Activated gamma-delta T cell treated with Interleukin-2 at 50 U/mL for 16 hours (primary cell): Measurements from ENCODE around the gene CDCA3.

Experiments used
- DNase-seq: peaks from one replicate; pipeline ENCODE4 v3.0.0-alpha.2; 2020

The CDCA3 gene

DNA sequence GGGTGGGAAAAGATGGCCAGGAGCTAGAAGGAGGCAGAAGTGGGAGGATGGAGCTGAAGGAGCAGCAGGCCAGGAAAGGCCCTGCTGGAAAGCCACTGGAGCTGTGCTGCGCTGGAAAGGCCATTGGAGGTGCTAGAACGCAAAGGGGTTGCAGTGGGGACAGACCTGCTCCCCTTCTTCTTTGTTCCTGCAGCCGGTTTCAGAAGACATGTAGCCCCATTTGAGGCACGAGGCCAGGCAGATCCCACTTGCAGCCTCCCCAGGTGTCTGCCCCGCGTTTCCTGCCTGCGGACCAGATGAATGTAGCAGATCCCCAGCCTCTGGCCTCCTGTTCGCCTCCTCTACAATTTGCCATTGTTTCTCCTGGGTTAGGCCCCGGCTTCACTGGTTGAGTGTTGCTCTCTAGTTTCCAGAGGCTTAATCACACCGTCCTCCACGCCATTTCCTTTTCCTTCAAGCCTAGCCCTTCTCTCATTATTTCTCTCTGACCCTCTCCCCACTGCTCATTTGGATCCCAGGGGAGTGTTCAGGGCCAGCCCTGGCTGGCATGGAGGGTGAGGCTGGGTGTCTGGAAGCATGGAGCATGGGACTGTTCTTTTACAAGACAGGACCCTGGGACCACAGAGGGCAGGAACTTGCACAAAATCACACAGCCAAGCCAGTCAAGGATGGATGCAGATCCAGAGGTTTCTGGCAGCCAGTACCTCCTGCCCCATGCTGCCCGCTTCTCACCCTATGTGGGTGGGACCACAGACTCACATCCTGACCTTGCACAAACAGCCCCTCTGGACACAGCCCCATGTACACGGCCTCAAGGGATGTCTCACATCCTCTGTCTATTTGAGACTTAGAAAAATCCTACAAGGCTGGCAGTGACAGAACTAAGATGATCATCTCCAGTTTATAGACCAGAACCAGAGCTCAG is 31.7 kb downstream of the CDCA3 start:
- DNase-seq: no peak

DNA sequence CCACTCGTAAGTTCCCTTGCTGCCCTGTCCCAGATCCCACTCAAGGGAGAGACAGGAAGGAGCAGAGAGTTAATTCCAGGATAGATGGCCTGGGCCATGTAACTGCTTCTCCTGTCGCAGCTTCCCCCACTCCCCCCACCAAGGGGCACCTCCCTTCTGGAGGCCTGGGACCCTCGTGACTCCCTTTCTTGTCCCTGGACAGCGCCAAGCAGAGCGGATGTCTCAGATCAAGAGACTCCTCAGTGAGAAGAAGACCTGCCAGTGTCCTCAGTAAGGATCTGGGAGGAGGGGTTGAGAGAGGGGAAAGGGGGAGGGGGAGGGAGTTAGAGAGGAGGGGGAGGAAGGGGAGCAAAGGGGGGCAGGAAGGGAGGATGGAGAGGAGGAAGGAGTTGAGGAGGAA is 32.4 kb downstream of the CDCA3 start:
- DNase-seq: no peak

DNA sequence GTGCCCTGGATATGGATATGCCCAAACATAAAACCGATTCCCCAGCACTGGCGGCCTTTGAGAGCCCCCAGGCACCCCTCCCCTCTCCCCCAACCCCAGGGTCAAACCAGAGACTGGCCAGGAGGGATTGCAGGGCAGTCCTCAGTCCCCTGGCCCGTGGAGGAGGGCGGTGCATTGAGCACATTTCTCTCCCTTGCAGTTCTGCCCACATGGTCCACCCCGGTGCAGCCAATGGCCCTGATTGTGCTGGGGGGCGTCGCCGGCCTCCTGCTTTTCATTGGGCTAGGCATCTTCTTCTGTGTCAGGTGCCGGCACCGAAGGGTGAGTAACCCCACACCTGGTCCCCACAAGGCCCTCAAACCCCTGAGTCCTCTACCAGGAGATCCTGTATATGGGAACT is 32.9 kb downstream of the CDCA3 start:
- no peak for DNase-seq

DNA sequence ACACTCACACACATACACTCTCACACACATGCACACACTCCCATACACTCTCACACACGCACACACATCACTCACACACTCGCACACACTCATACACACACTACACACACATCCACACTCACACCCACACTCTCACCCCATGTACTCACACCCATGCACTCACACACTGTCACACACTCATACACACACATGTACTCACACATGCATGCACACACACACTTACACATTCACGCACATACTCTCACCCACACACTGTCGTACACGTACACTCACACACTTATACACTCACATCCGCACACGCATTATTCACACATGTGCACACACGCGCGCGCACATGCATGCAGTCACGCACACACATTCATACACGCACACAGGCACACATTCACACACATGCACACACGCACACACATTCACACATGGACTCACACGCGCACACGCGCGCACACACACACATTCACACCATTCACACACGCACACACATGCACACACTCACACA is 33.4 kb downstream of the CDCA3 start:
- no peak for DNase-seq

DNA sequence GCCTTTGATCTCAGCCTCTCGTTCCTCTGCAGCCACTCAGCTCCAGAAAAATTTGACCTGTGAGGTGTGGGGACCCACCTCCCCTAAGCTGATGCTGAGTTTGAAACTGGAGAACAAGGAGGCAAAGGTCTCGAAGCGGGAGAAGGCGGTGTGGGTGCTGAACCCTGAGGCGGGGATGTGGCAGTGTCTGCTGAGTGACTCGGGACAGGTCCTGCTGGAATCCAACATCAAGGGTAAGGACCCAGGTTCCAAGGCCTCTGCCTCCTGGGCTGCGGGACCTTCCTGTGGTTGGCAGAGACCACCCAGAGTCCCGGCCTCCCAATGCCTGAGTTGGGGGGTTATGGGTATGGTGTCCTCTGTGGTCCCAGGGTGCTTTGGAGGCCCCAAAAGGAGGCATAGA is 34.0 kb downstream of the CDCA3 start:
- no peak for DNase-seq

DNA sequence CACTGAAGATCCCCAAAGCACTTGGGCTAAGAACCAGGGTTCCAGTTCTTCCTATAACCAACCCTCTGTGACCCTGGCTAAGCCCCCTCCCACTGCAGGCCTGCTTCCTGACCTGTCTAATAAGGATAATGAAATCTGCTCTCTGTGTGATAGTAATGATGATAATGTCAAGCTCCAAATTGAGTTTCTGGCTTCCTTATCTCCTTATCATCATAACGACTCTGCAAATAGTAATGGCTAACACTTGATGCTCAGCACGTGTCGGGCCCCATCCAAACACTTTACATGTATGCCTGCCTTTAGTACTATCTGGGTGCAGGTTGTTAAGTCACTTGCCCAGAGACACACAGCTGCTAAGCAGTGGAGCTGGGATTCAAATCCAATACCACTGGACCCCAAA is 34.5 kb downstream of the CDCA3 start:
- DNase-seq: no peak

DNA sequence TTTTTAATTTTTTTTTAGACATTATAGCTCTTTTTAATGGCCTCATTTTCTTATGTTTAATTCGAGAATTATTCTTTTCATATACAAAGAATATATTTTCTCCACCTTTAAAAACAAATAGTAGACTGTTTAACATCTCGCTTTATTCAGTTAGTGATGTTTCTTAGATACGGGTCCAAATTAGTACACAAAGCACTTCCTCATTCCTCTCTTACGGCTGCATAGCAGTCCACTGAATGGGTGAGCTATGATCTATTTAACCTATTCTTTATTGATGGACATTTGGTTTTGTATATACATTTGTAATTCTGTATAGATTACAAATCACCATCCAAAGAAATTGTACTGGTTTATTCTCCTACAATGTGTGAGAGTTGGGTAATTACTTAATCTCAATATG is 37.7 kb downstream of the CDCA3 start:
- DNase-seq: no peak

DNA sequence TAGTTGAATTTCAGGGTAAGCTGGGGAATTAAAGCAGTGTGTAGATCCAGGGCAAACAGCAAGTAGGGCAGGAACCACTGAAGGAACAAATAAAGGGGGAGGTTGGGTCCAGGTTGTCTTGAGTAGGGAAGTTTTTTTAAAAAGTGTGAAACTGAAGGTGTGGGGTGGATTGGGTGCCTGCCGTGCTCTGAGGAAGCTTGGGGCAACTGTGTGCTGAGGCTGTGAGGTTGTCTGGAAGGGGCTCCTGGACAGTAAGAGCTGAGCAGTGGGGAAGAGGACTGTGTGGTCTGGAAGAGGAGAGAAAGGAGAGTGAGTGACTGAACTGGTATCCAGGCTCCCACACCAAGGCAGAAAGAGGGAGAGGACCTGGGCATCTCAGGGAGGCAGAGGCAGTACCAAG is 40.3 kb downstream of the CDCA3 start:
- no peak for DNase-seq

DNA sequence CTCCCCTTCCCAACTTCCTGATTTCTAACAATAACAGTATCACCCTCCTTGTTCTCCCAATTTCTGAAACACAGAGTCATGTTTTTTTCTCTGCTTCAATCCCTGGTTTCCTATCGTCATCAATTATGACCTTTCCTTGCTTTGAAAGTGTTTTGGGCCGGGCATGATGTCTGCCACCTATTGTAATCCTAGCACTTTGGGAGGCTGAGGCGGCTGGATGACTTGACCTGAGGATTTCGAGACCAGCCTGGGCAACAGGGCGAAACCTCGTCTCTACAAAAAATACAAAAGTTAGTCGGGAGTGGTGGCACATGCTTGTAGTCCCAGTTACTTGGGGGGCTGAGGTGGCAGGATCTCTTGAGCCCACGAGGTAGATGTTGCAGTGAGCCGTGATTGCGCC is 42.0 kb downstream of the CDCA3 start:
- DNase-seq: no peak

DNA sequence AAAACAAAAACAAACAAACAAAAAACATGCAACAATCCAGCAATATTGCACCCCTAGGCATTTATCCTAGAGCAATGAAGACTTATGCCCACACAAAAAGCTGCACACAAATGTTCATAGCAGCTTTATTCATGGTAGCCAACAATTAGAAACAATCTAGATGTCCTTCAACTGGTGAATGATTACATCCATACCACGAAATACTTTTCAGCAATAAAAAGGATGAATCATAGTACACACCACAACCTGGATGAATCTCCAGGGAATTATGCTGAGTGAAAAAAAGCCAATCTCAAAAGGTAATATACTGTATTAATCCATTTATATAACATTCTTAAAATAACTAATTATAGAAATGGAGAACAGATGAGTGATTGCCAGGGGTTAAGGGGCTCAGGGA is 43.9 kb downstream of the CDCA3 start:
- DNase-seq: no peak

DNA sequence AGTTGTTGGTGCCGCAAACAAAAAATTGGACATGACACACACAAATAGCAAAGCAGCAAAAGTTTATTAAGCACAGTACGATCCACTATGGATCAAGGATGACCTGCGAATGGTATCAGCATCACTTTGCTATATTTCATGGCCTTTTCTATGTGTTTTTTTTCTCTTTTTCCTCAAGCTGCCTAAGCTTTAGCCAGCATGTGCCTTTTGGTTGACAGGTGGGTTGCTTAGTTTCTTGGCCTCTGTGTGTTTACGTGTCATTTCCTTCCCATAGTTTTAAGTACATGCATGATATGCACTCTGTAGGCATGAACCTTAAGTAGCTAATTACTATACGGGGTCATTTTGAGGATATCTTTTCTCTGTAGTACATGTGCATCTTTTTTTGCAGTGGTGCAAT is 51.9 kb downstream of the CDCA3 start:
- DNase-seq: no peak
